ENCODE results near the gene YJEFN3.

DNA sequence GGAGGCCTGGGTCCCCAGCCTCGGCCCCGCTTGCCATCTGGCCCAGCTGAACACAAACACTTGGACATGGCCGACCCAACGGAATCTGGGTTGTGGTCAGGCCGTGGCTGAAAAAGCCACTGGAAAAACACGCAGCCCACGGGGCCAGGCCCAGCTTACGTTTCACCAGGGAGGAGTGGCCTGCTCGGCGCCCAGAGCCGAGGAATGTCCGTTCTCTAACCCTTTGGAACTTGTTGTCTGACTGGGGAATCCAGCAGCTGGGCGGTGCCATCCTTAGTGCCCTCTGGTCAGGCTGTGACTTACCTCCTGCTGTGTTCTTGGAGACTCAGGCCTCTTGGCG lies 23.1 kb downstream of the YJEFN3 start:
- TF ChIP-seq, protein P1, sequence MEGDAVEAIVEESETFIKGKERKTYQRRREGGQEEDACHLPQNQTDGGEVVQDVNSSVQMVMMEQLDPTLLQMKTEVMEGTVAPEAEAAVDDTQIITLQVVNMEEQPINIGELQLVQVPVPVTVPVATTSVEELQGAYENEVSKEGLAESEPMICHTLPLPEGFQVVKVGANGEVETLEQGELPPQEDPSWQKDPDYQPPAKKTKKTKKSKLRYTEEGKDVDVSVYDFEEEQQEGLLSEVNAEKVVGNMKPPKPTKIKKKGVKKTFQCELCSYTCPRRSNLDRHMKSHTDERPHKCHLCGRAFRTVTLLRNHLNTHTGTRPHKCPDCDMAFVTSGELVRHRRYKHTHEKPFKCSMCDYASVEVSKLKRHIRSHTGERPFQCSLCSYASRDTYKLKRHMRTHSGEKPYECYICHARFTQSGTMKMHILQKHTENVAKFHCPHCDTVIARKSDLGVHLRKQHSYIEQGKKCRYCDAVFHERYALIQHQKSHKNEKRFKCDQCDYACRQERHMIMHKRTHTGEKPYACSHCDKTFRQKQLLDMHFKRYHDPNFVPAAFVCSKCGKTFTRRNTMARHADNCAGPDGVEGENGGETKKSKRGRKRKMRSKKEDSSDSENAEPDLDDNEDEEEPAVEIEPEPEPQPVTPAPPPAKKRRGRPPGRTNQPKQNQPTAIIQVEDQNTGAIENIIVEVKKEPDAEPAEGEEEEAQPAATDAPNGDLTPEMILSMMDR (IDR thresholded peaks at IDR 0.05) = no peak
- no peak for TF ChIP-seq EZH2phosphoT487 (IDR thresholded peaks at IDR 0.05)
- no peak for TF ChIP-seq EZH2 (IDR thresholded peaks at IDR 0.05)
